MCF 10A (cell line): ENCODE measurements around the gene TSFM. TPM values are rescaled to one million over a fixed set of nuclear protein-coding genes. Genes with fewer than 3 reads are reported as not detected.

Experiments
- BruUV-seq: library from RNA; stranded (reverse); fragments of 400-500 nt; replicated peaks from 2 replicates; lab custom pipeline; 2021; lab: Mats Ljungman, UMichigan
- CTCF ChIA-PET: fragments of 300-600 bp; sonication (Branson Sonifier 250); formaldehyde crosslinking; extraction: SDS; loops from one replicate; lab custom pipeline; 2021; ENCODE audit warnings: antibody characterized with exemption, inconsistent platforms; lab: Yijun Ruan, JAX
- POLR2A ChIA-PET: fragments of 300-600, 350-650 bp; sonication (Branson Sonifier 250); formaldehyde crosslinking; extraction: SDS; loops from one replicate; lab custom pipeline; 2020; ENCODE audit warnings: antibody characterized with exemption, inconsistent platforms; lab: Yijun Ruan, JAX
- DNase-seq: peaks from one replicate; pipeline ENCODE4 v3.0.0-alpha.2; 2018; ENCODE audit not compliant: unreplicated experiment
- H3K27ac Mint-ChIP-seq: one replicate; pipeline ENCODE4 v1.8.0; 2022; ENCODE audit warnings: mild to moderate bottlenecking, low read depth, mixed read lengths; ENCODE audit not compliant: unreplicated experiment
- H3K27me3 Mint-ChIP-seq: one replicate; pipeline ENCODE4 v1.8.0; 2022; ENCODE audit warnings: mixed read lengths; ENCODE audit not compliant: insufficient read depth, unreplicated experiment
- H3K36me3 Mint-ChIP-seq: one replicate; pipeline ENCODE4 v1.8.0; 2022; ENCODE audit warnings: mild to moderate bottlenecking, moderate library complexity, mixed read lengths; ENCODE audit not compliant: insufficient read depth, unreplicated experiment
- H3K4me1 Mint-ChIP-seq: one replicate; pipeline ENCODE4 v1.8.0; 2022; ENCODE audit warnings: mixed read lengths; ENCODE audit not compliant: insufficient read depth, unreplicated experiment
- H3K4me3 Mint-ChIP-seq: one replicate; pipeline ENCODE4 v1.8.0; 2022; ENCODE audit warnings: mild to moderate bottlenecking, moderate library complexity, mixed read lengths; ENCODE audit not compliant: unreplicated experiment
- H3K9me3 Mint-ChIP-seq: one replicate; pipeline ENCODE4 v1.8.0; 2022; ENCODE audit warnings: mixed read lengths; ENCODE audit not compliant: unreplicated experiment
- intact Hi-C: fragments of 100-400 bp; cut with micrococcal nuclease; formaldehyde crosslinking; loops from 2 replicates; pipeline ENCODE4 v1.14.1; 2022
- total RNA-seq: library from RNA; stranded (reverse); gene quantifications from 2 replicates; pipeline ENCODE4 v1.2.3, GENCODE V29; 2022
- TF ChIP-seq, protein P1 (sequence below): fragments of 200-600 bp; IDR thresholded peaks from one replicate; pipeline ENCODE4 v1.8.0; 2022; ENCODE audit warnings: antibody characterized with exemption, mild to moderate bottlenecking; ENCODE audit not compliant: unreplicated experiment

TSFM gene
- total RNA-seq, 1 experiment from 2014 or later: 32.6 TPM

- H3K4me1 Mint-ChIP-seq: peaks cover 9% of the 10 kb centered on the region
- H3K27me3 Mint-ChIP-seq: no peaks in the 10 kb centered on the region
- ChIA-PET CTCF (no interaction called here), POLR2A (no interaction called here)
- no peaks in the 10 kb centered on the region for H3K9me3 Mint-ChIP-seq
- TF ChIP-seq, protein P1, sequence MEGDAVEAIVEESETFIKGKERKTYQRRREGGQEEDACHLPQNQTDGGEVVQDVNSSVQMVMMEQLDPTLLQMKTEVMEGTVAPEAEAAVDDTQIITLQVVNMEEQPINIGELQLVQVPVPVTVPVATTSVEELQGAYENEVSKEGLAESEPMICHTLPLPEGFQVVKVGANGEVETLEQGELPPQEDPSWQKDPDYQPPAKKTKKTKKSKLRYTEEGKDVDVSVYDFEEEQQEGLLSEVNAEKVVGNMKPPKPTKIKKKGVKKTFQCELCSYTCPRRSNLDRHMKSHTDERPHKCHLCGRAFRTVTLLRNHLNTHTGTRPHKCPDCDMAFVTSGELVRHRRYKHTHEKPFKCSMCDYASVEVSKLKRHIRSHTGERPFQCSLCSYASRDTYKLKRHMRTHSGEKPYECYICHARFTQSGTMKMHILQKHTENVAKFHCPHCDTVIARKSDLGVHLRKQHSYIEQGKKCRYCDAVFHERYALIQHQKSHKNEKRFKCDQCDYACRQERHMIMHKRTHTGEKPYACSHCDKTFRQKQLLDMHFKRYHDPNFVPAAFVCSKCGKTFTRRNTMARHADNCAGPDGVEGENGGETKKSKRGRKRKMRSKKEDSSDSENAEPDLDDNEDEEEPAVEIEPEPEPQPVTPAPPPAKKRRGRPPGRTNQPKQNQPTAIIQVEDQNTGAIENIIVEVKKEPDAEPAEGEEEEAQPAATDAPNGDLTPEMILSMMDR: no peak
- no TSS peak for BruUV-seq
- peaks cover 91% of the 10 kb centered on the region for H3K36me3 Mint-ChIP-seq
- intact Hi-C loops: no loop called here
- peak; percentile 72 for DNase-seq
- H3K27ac Mint-ChIP-seq: peak overlapping the region; percentile 19
- H3K4me3 Mint-ChIP-seq: no peak overlapping the region
Measured at GRCh38 chr12:57795354-57795753, 12.8 kb downstream of the TSFM start.

DNA sequence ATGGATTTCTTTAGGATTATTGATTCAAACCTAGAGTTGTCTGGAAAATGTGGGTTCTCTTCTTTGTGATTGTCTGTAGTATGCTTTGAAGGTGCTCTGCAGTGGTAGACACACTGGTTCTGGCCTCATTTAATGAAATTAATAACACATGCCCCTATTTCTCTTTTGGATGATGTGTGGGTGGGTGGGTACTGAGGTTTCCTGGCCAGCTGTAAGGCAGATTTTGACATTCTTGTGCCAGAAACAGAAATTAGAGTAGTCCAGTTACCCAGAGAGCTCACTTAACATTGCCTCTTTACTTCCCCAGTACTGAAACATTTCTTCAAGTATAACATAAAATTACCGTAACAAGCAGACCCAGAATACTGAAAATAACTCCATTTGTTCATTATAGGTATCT, 14.4 kb downstream of the TSFM start:
- H3K36me3 Mint-ChIP-seq: peaks cover 74% of the 10 kb centered on the region
- no peak overlapping the region for H3K27ac Mint-ChIP-seq
- H3K4me1 Mint-ChIP-seq: peaks cover 9% of the 10 kb centered on the region
- no peak overlapping the region for H3K4me3 Mint-ChIP-seq
- TF ChIP-seq, protein P1: no peak
- DNase-seq: no peak
- no peaks in the 10 kb centered on the region for H3K27me3 Mint-ChIP-seq
- CTCF ChIA-PET: interaction anchor here (1.0 to 4.4 kb wide), 5 partner anchors 9 to 108 kb away, joined by 3 to 27 read pairs (median 6); partner anchors contain the start of gene TSFM
- intact Hi-C loops: no loop called here
- H3K9me3 Mint-ChIP-seq: no peaks in the 10 kb centered on the region
- POLR2A ChIA-PET: interaction anchor here (1.1 to 1.3 kb wide), 2 partner anchors 10 to 31 kb away, joined by 3 to 4 read pairs; no protein-coding TSS in a partner anchor
- BruUV-seq: no TSS peak

- Mint-ChIP-seq H3K4me3 (no peak overlapping the region), H3K27me3 (no peaks in the 10 kb centered on the region), H3K9me3 (no peaks in the 10 kb centered on the region), H3K36me3 (peaks cover 65% of the 10 kb centered on the region), H3K4me1 (peaks cover 9% of the 10 kb centered on the region), H3K27ac (no peak overlapping the region)
- DNase-seq: no peak
- no TSS peak for BruUV-seq
- TF ChIP-seq, protein P1: no peak
- intact Hi-C loops: no loop called here
- CTCF ChIA-PET: interaction anchor here (1.2 to 4.4 kb wide), 5 partner anchors 14 to 107 kb away, joined by 3 to 27 read pairs (median 6); partner anchors contain the start of gene TSFM
- POLR2A ChIA-PET: interaction anchor here (1.1 kb wide), 2 partner anchors 33 to 67 kb away, joined by 3 read pairs; no protein-coding TSS in a partner anchor
Measured at GRCh38 chr12:57797933-57798332, 15.3 kb downstream of the TSFM start.

DNA sequence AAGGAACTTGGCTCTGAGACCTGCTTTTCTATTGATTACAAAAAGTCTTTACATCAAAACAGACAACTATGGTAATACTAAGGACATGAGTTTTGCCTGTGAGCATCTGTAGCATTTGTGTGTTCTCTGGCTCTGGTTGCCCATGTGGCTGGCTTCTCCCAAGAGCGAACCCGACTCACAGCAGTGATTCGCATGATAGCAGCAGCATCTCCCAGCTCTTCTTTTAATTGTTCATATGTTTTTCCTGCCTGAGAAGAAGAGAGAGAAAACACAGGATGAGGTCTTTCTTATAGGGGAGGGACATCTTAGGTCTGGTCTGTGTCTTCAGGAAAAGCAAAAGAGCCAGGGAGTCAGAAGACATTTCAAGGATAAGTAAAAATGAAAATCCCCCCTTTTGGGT, 18.4 kb downstream of the TSFM start:
- peaks cover 44% of the 10 kb centered on the region for H3K36me3 Mint-ChIP-seq
- ChIA-PET CTCF (interaction anchor here (0.6 to 4.0 kb wide), 9 partner anchors 17 to 1203 kb away, joined by 3 to 28 read pairs (median 5); partner anchors contain the start of genes AVIL and TSFM), POLR2A (interaction anchor here (0.8 to 1.1 kb wide), 2 partner anchors 8 to 9 kb away, joined by 3 read pairs; no protein-coding TSS in a partner anchor)
- H3K4me1 Mint-ChIP-seq: no peaks in the 10 kb centered on the region
- H3K9me3 Mint-ChIP-seq: no peaks in the 10 kb centered on the region
- no peaks in the 10 kb centered on the region for H3K27me3 Mint-ChIP-seq
- no peak for DNase-seq
- intact Hi-C loops: no loop called here
- H3K4me3 Mint-ChIP-seq: no peak overlapping the region
- BruUV-seq: no TSS peak
- no peak overlapping the region for H3K27ac Mint-ChIP-seq
- TF ChIP-seq, protein P1: no peak
